GM12892 (cell line): Measurements from ENCODE around the gene GSTA1.
"Not testable (repeated sequence)": the region's sequence is repeated elsewhere in the genome, so short reads cannot be mapped to it uniquely, and the experiment has no call there.

Source experiments
- DNase-seq: peaks from one replicate; pipeline ENCODE4 v3.0.0; 2011; ENCODE audit not compliant: insufficient read length
- FAIRE-seq: peaks from 2 replicates; lab custom pipeline; 2011; peaks lifted over from hg19 to GRCh38; lab: Jason Lieb, UNC
- POLR2A ChIP-seq: IDR thresholded peaks from 2 replicates; pipeline ENCODE4 v1.6.1; 2011; ENCODE audit warnings: low read depth, low read length, control low read depth
- POLR2AphosphoS5 ChIP-seq: IDR thresholded peaks from 2 replicates; pipeline ENCODE4 v1.6.1; 2011; ENCODE audit warnings: low read depth, low read length, control low read depth
- TAF1 ChIP-seq: IDR thresholded peaks from 2 replicates; pipeline ENCODE4 v1.6.1; 2011; ENCODE audit warnings: low read depth, mild to moderate bottlenecking, control low read depth, low read length, borderline replicate concordance

GSTA1 gene

DNA sequence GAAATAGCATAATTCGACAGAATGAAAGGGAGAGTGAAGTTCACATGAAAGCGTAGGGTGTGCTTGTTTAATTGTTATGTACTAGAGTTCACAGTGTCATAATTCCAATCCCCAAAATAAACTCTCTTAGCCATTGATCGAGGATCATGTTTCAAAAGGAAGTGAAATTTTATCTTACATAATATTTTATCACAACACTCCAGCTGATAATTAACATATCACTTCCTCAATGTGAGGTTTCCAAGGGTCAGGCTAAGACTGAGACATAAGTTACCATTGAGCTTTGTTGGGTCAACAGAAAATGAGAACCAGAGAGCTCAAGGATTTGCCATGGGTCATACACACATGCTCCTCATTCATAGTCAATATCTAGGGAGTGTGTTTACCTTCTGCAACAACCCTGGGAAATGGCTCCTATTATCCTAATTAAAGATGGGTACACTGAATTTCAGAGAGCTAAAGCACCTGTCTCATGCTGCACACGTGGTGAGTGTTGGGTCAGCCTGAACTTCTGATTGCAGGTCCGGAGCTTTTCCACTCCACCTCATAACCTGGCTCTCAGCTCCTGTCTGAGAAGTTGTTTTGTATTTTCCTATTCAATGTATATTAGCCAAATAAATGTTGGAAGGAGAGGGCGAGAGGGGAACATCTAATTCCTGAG lies 43.4 kb downstream of the GSTA1 start:
- TF ChIP-seq POLR2A (no peak), POLR2AphosphoS5 (no peak), TAF1 (no peak)
- DNase-seq (no peak), FAIRE-seq (no peak)

DNA sequence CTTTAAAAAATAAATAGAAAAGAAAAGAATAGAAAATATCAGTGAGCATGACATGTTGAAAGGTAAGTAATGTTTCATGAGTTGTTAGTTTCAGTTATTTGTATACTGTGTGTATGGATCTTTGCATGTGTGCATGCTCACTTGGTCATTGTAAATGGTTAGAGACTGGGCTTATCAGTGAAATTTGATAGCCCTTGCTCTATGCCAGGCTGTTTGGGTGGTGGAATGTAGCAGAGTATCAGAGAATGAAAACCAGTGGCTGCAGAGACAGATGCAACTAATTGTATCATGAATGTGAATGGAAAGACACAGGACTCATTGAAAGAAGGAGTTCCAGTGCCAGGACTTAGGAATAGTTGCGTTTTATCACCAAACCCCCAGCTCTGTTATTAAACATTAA lies 44.5 kb downstream of the GSTA1 start:
- FAIRE-seq: no peak
- TF ChIP-seq POLR2A (no peak), TAF1 (no peak), POLR2AphosphoS5 (no peak)
- no peak for DNase-seq

DNA sequence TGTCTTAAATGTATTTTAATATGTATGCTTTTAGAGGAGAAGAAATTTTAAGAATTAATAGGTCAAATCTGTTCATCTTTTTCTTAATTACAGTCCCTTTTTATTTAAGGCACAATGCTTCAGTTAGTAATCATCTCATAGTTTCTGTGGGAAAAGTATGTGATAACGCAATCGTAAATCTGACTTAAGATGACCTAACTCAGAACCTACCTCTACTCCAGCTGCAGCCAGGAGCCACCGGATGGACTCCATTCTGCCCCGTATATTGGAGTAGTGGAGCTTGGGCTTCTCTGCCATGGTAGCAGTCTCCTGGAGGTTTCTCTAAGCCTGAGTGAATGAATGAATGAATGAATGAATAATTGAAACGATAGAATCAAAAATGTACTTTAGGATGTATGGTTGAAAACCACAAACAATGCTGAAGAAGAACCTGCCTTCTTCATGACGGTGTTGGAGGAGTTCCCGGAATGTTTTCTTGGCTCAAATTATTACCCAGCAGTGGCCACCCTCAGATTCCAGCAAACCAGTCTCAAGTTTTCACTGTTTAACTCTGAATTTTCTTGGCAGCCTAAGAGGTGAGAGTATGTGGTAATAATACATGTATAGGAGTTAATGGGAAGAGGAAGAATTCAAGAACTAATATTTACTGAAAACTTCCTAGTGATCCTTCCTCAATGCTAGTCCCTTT lies 45.8 kb downstream of the GSTA1 start:
- FAIRE-seq, DNase-seq: not testable (repeated sequence)

DNA sequence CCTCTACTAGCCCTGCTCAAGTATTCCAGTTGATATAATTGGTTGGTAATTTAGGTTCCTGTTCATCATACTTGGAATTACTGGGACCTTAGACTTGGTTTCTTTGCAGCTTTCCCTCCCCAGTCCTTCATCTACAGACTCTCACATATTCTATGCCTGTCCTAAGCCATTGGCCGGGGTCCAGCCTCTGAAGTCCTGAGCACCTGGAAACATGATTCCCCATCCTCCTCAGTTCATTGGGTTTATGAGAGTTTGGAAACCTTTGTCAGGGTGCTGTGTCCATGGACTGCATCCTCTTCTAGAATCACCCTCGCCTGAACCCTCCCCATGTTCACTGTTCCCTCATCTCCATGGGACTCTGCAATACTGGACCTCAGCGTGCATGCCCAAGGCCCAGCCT lies 49.2 kb downstream of the GSTA1 start:
- DNase-seq (no peak), FAIRE-seq (no peak)
- TF ChIP-seq POLR2A (no peak), POLR2AphosphoS5 (no peak), TAF1 (no peak)

DNA sequence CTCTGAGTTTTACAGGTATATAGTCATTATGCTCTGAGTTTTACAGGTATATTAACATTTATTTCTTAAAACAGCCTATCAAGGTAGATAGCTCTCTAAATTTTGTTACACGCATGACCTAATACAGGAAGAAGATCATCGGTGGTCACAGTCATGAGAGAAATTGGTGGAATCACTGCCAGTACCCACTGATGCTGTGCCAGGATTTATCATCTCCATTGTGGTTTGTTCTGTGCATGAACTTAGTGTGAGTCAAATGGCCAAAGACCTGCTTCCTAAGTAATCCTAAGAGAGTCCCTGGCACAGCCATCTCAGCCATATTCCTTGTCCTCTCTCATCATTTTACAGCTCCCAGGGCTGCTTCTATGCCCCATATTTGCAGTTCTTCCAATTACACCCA lies 50.5 kb downstream of the GSTA1 start:
- DNase-seq, FAIRE-seq: not testable (repeated sequence)

DNA sequence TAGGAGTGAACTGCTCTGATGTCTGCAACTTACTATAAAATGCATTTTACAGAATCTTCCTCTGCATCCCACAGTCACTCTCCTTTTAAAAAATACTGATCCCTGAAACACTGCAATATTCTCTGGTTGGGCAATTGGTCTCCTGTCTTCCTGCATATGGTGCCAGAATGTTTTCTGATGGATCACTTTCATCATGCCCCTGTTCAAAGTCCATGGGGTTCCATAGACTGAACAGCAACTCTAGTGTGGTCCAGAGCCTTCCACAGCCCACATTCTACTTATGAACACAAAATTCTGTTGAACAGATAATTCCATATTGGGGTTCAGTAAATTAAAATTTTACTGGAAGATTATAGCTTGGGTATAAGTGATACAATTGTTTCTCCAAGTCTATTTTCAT lies 51.3 kb downstream of the GSTA1 start:
- FAIRE-seq (no peak), DNase-seq (no peak)
- no peak for TF ChIP-seq POLR2A
- TF ChIP-seq POLR2AphosphoS5: no peak
- no peak for TF ChIP-seq TAF1

DNA sequence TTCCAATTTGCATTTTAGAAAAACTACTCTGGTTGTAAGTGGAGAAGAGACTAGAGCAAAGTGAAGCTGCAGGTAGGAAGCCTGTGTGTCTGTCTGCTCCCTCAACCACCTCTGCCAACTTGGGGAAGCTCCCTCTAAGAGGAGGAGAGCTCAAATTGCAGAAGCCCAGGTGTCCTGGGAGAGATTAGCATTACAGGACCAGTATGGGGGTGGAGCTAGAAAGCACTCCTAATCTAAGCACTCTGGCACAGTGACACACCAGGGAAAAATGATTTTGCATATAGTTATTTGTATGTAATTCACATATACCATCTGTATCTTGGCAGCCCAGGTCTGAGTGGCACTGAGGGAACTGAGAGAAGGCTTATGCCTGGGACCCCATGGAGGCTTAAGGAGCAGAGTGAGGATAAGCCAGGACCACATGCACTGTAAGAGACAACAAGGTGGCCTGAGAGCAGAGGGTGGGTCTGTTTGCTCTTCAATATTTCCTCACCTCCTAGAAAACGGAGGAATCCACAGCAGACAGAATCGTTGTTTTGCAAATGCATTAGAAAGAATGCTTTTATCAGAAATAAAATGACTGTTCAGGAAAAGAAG lies 54.0 kb downstream of the GSTA1 start:
- no peak for TF ChIP-seq POLR2AphosphoS5
- TF ChIP-seq TAF1: no peak
- no peak for TF ChIP-seq POLR2A
- FAIRE-seq (no peak), DNase-seq (no peak)

DNA sequence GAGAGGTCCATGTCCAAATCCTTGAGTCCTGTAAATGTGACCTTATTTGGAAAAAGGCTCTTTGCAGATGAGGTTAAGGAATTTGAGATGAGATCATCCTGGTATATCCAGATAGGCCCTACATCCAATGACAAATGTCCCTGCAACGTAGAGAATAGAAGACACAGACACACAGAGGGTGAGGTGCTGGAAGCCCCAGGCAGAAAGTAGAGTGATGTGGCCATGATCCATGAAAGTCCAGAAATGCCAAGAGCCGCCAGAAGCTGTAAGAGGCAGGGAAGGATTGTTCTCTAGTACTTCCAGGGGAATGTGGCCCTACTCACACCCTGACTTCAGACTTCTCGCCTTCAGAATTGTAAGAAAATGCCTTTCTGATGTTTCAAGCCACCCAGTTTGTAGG lies 56.3 kb downstream of the GSTA1 start:
- DNase-seq, FAIRE-seq: not testable (repeated sequence)

DNA sequence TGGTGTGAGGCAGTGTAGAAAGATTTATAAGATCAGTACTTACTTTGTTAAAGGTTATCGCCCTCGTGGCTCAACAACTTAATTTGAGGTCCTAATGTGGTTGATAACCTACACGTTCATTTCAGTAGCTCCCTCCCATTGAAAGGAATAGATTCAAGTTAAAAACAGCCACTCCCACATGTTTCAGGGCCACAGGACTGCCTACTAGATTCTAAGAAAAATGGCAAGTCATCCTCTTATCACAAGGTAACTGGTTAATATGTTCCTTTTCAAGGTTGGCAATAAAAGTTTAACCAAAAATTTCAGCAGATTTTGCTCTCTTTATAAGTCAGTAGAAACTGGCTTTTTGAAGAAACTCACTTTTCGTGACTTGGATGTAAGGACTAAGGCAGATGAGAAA lies 57.4 kb downstream of the GSTA1 start:
- DNase-seq (no peak), FAIRE-seq (no peak)
- no peak for TF ChIP-seq POLR2AphosphoS5
- TF ChIP-seq TAF1: no peak
- TF ChIP-seq POLR2A: no peak

DNA sequence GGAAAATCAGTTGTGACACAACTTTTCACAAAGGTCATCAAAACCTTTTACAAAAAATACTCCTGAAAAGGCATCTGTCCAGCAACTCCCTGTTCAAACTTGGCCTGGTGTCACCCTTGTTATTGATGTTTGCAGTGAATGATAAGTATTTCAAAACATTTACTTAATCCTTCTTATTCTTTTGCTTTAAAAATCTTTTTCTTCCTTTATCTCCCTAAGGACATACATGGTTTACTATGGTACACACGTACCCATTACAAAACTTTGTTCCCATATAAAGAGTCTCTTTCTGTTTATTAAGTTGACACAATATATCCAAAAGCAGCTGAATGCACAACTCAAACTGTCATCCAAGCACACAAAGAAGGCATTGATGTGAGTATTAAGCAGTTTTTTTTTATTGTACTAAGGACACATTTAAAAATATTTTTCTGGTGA lies 57.8 kb downstream of the GSTA1 start:
- FAIRE-seq: no peak
- TF ChIP-seq POLR2AphosphoS5 (no peak), POLR2A (no peak), TAF1 (no peak)
- DNase-seq: no peak

DNA sequence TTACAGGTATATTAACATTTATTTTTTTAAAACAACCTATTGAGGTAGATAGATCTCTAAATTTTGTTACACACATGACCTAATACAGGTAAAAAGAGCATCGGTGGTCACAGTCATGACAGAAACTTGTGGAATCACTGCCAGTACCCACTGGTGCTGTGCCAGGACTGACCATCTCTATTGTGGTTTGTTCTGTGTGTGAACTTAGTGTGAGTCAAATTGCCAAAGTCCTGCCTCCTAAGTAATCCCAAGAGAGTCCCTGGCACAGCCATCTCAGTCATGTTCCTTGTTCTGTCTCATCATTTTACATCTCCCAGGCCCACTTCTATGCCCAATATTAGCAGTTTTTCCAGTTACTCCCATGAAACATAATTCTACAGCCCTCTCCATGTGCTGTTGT lies 61.7 kb downstream of the GSTA1 start:
- FAIRE-seq: no peak
- DNase-seq: no peak
- no peak for TF ChIP-seq POLR2A
- TF ChIP-seq TAF1: no peak
- TF ChIP-seq POLR2AphosphoS5: no peak
